GM21737 (cell line): Measurements from ENCODE around the gene TMEM131L.
"Not testable (repeated sequence)": the region's sequence is repeated elsewhere in the genome, so short reads cannot be mapped to it uniquely, and the experiment has no call there.

ENCODE experiments used
- ATAC-seq: cut with Tn5 transposase; IDR thresholded peaks from one replicate; pipeline ENCODE4 v1.9.1; 2021; ENCODE audit warnings: mild to moderate bottlenecking, moderate library complexity; ENCODE audit not compliant: unreplicated experiment

Gene TMEM131L

DNA sequence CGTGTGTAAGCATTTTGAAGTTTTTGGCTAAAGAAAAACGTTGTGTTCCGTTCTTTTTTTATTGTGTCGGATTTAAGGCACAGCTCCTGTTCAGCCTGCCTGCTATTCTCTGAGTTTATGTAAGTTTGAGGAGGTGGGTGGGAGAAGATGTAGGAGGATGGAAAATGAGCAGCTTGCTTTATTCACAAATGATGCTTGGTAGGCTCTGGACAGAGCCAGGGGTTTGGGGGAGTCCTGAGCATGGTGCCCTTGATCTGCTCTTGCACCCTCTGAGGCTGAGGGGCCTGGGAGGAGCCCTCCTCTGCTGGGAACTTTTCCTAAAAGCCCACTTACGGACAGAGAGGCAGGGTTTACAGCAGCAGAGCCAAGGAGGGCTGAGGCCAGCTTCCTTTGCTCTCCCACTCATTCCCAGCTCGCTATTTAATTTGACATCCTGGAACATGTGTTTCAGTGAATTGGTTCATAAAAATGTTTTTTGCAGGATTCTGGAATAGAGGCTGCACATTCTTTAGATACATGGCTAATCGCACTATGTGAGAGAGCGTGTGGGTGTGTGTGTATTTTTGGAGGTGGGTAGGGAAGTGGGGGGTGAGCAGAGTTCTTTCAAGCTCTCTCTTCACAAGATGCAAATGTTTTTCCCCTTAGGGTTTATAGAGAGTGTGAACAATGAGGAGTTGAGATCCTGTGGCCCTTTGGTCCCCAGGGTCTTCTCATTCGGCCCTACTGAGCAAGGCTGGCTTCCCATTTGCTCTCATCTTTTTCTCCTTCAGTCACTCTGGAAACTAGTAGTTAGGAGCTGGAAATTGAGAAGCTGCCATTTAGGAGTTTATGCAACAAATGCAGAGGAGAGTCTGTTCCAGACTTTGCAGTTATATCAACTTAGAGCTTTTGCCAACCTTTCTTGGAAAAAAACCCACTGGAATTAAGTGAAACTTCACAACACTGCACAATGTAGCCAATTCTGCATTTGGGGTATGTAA, 32.1 kb downstream of the TMEM131L start:
- ATAC-seq, result peak; percentile 56

DNA sequence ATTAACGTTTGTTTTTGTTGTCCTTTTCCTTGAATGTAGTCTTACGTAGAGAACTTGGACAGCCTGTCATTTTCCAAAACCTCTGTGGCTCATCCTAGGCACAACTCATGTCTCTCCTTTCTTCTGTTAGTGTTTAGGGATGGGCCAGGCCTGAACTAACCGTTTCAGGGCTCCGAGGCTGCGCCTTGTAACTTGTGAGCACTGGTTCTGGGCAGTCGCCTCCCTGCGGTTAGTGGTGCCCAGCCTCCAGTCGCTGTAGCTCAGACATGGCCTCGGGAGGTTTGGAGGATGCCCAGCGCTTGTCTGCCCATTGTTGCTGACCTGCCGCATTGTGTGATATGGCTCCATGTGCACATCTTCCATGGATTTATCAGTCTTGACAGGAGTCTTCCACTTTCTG, 32.8 kb downstream of the TMEM131L start:
- no peak for ATAC-seq

DNA sequence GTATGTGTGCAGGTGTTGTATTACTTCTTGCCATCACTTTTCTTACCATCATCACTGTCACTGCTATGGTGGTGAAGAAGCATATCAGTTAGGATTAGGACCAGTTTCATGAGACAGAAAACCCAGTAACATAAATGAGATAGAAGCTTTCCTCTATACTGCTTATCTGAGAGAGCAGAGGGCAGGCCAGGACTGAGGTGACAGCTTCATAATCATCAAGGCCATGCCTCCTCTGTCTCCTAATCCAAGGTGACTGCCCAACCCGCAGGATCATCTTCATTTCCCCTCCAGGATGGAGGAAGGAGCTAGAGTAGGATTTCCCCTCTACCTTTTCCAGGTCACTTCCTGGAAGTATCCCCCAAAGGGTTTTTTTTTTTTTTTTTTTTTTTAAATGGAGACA, 35.4 kb downstream of the TMEM131L start:
- no peak for ATAC-seq

DNA sequence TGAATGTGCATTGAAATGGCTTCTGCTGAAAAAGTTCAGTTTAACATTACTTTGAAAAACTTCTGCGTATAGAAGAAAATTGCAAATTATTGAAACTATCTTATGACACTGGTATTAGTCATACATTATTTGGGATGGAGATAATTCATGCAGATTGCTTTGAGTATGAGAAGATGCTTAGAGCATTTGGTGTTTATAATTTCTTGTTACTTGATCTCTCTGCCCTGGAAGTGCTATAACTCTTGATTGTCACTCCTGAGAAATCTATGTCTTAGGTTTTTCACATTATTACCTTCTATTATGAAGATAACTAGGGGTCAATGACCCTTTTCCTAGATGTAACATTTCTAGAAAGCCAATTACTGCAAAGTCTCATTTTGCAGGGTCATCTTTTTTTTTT, 36.4 kb downstream of the TMEM131L start:
- ATAC-seq, result no peak

DNA sequence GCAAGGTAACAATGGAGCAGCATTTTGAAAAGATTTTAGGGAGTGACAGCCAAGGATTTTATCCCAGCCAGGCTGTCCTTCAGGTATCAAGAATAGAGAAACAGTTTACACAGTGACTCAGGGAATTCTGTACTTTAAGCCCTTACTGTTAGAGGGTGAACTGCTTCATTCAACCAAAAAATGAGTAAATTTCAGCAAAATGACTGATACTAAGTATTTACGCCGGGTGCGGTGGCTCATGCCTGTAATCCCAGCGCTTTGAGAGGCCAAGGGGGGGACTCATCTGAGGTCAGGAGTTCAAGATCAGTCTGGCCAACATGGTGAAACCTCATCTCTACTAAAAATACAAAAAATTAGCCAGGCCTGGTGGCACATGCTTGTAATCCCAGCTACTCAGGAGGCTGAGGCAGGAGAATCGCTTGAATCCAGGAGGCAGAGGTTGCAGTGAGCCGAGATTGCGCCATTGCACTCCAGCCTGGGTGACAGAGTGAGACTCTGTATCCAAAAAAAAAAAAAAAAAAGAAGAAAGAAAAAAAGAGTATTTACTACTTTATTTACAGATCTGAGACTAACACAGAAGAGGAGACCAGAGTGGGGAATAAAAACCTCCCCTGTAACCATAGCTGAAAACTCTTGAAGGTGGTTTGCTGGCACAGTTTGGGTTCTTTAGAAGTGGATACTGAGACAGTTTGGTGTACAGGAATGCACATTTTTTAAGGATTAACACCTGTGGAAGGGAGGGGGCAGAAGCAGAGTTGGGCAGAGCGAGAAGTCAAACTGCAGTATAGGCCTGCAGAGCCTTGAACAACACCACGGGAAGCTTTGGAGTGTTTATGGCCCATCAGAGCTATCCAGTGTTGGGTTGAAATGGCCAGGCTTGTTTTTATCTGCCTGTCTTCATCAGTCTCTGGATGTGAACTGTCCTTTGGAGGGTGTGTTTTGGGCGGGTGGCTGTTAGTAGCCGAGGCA, 40.5 kb downstream of the TMEM131L start:
- ATAC-seq, result no peak

DNA sequence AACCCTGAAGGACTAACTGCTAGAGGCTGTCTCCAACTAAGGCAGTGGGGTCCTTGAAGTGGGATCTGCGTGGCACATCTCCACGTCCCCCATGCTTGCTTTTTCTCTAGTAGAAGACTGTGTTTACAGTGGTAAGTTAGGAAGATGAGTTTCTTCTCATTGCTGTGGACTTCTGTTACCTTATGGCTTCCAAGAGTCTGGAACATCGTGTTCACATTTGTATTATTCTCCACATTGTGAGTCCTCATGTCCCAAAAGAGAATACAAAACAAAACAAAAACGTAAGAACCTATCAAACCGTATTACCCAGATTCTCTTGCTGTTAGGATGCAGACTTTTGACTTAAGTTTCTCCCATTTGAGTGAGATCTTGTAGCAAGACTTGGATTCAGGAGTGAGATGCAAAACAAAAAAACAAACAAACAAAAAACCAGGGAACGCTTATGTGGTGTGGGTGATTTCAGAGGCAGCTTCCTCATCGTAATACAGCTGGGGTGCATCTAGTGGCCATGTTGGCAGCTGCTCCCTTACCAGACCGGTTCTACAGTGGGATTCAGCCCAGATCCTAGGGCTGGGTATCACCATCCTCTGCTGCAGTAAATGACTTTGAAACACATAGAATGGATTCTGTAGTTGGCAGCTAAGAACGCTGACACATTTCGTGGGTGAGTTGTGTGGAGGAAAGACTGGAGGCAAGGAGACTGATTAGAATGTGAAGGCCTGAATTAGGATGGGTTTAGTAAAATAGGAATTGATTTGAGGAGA, 41.3 kb downstream of the TMEM131L start:
- no peak for ATAC-seq

DNA sequence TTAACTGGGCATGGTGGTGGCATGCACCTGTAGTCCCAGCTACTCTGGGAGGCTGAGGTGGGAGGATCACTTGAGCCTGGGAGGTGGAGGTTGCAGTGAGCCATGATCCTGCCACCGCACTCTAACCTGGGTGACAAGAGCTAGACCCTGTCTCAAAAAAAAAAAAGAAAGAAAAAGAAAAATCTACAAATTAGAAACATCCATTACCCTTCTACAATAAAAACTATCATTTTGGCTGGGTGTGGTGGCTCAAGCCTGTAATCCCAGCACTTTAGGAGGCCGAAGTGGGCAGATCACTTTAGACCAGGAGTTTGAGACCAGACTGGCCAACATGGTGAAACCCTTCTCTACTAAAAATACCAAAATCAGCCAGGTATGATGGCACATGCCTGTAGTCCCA, 43.1 kb downstream of the TMEM131L start:
- not testable (repeated sequence) for ATAC-seq

DNA sequence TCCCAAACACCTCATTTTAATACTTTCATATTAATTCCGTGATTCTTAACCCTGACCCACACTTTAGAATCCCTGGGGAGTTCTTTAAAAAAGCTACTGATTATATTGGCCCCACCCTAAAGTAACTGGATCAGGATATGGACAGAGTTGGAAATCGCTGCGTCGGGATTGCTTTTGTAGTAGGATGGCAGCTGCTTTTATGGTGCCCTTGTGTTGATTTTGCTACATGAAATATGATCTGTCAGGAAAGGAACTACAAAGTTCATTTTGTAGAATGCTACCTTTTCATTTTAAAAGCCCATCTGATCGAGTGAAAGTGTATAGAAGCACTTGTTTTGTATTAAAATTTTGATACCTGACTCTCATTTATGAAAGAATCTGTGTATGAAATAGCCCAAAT, 43.6 kb downstream of the TMEM131L start:
- ATAC-seq, result no peak

DNA sequence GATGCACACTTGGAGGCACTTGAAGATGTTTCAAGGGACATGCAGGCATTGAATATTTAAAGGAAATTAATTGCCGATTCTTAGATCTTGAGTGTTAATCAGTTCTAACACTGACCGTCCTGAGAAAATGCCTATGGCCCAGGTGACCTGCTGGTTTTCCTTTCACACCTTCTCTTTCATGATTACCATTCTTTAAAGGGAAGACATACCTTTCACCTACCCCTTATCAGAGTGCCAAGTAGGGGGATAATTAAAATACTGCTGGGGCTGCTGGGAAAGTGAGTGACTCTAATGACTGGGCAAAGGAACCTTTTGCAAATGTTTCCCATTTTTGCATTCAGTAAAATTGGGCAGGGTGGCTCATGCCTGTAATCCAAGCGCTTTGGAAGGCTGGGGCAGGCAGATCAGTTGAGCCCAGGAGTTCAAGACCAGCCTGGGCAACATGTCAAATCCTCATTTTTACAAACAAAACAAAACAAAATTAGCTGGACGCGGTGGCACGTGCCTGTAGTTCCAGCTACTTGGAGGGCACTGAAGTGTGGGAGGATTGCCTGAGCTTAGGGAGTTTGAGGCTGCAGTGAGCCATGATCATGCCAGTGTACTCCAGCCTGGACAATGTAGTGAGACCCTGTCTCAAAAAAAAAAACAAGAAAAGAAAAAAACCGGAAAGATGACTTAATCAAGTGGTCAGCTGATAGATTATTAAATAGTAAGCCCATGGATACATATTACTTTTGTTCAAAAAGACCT, 44.3 kb downstream of the TMEM131L start:
- ATAC-seq, result no peak

DNA sequence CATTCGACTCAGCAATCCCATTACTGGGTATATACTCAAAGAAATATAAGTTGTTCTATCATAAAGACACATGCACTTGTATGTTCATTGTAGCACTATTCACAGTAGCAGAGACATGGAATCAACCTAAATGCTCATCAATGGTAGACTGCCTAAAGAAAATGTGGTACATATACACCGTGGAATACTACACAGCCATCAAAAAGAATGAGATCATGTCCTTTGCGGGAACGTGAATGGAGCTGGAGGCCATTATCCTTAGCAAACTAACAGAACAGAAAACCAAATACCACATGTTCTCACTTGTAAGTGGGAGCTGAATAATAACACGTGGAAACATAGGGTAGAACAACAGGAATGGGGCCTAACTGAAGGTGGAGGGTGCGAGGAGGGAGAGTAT, 44.9 kb downstream of the TMEM131L start:
- ATAC-seq, result no peak

DNA sequence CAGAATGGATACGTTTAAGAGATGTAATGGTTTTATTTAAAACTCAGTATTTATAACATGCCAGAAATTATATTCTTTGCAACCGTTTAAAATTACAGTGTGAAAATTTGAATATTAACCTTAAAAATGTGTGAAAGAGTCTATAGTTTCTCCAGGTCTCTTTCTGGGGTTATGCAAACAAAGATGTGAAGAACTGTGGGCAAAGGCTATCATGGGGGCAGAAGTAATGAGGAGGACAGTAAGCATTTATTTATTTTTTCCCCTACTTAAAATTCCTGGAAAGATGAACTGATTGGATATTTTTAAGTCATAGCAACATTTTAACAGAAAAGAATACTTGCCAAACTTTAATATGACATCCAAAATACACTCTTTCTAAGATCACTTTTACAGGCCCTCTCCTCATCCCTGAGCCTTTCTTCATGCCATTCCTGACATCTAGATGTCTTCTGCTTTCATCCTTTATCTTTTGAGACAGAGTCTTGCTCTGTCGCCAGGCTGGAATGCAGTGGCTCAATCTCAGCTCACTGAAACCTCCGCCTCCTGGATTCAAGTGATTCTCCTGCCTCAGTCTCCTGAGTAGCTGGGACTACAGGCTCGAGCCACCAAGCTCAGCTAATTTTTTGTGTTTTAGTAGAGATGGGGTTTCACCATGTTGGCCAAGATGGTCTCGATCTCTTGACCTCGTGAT, 46.1 kb downstream of the TMEM131L start:
- no peak for ATAC-seq

DNA sequence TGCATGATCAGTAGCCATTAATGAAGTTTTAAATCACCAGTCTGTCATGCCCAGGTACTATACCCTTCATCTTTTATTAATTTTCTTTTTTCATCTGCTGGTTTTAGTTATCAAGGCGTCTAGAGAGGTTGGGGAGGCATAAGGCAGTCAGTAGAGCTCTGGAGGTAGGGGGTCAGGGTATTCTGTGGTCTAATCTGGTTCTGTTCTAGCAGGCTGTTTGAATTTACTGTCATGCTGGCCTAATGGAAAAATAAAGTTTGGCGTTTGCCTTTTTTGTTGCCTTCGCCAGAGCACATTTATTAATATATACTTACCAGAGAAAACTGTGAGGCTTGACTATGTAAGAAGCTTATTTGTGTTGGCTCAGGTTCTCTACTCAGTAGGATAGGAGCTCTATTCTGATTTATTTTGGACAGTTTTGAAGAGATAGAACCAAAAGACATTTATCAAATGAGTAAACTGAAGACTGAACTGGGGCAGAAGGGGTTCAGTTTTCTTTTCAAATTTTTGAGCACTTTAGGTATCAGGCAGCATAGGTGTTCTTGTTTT, 46.9 kb downstream of the TMEM131L start:
- no peak for ATAC-seq

DNA sequence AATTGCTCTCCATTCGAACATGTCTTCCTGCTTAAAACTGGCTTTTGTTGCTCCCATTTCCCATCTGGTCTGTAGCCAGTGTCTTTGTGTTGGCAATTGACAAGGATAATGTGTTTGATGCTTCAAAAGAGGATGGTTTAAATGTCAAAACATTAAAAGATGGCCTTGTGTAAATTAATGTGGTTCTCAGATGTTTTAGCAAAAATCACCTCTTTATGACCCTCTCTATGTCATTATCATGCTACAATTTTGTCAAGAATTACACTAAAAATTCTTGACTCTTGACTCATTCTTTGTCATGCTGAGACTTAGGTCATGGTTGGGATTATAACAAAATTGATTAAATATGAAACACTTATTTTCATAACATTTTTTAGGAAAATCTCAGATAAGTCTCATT, 47.4 kb downstream of the TMEM131L start:
- no peak for ATAC-seq

DNA sequence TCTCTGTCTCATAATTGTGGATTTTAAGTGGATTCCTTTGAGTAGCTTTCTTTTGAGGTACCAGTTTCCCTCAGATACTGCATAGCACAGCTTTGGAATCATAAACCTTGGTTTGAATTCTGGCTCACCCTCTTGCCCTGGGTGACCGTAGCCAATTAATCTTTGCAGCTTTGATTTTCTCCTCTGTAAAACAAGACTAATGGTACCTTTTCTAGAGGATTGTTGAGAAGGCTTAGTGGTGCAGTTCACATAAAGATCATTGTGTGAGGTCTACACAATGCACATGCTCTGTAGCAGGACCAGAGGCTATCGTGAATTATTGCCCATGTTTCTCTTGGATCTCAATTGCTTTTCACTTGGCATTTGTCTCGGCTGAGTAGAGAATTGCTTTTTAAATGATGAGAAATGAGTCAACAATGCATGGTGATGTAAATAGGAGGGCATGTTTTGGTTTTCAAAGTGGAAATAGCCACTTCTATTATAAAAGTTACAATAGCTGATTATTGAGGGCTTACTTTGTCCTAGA, 47.9 kb downstream of the TMEM131L start:
- ATAC-seq, result no peak

DNA sequence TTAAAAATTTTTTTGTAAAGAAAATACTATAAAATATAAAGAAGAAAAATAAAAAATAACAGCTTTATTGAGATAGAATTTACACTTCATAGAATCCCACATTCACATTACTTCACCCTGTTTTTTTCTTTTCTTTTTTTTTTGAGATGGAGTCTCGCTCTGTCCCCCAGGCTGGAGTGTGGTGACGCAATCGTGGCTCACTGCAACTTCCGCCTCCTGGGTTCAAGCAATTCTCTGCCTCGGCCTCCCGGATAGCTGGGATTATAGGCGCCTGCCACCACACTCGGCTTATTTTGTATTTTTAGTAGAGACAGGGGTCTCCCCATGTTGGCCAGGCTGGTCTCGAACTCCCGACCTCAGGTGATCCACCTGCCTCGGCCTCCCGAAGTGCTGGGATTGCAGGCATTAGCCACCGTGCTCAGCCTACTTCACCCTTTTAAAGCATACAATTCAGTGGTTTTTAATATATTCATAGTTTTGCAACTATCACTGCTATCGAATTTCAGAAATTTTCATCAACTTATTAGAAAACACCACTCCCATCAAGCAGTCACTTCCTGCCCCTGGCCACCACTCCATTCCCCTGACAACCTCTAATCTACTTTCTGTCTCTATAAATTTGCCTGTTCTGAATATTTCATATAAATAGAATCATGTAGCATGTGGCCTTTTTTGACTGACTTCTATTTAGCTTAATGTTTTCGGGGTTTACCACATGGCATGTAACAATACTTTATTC, 48.7 kb downstream of the TMEM131L start:
- ATAC-seq, result no peak

DNA sequence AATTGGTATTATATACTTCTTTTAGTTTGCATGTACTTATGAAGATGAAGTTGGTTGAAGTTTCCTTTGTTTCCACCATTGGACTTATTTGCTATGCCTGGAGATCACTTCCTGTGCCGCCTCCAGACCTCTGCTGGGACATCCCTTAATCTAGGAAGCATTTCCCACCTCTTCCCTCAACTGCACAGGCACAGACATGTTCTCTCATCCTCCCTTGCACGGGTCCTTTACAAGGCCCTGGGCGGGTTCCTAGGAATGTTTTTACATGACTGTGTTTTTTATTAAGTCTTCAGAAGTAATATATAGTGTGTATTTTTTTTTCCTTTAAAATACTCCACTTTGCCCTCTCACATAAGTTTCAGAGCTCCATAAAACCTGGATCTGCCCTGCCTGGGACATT, 51.0 kb downstream of the TMEM131L start:
- no peak for ATAC-seq

DNA sequence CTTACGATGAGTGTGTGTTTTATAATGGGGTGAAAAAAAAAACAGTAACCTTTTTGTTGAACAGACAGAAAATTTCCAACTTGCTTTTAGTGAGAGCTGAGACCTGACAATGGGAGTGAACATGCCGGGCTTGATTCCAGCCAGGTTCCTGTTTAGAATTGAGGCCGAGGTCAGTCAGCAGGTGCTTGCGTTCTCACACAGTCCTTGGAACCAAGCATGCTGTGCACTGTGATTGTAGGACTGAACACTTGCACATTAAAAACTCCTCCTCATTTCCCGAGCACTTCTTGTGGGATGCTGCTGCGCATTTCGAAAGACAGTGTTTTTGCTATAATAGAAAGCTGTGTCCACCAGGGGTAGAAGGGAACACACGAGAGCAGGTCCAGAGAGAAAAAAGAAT, 51.8 kb downstream of the TMEM131L start:
- ATAC-seq, result no peak

DNA sequence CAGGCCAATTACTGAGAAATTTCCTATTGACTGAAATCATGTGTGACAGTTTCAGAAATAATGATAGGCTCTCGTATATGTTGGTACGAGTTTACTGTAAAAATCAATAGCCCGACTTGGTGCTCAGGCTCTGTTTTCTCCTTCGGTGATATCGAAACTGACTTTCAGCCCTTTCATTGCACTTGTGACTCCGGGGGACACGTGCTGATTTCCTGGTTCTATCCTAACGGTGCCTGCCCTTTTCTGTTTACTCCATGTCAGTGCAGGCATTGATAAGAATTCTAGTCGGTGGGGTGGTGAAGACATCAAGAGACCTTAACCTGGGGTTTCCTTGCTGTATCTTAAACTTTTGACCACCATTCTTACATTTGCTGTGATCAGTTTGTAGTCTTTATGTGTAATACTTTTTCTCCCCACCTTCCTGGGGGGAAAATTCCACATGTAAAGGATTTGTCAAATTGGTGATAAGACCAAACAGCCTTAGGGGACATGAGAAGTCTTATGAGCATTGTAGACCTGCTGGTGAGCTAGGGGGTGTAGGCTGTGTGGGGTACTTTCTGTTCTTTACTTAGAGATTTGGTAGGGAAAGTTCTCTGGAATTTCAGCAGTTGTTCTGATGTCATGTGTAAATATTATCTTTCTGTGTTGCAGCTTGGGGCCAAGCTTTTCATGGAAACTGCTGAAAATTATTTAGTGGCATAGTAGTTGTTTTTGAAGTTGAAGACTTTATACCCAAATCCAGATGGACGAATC, 52.7 kb downstream of the TMEM131L start:
- no peak for ATAC-seq
